HuH-7.5 (cell line): ENCODE results near the gene TIRAP.

Source experiments
- DNase-seq: peaks from one replicate; pipeline ENCODE4 v3.0.0; 2011; ENCODE audit warnings: low spot score

Gene TIRAP

DNA sequence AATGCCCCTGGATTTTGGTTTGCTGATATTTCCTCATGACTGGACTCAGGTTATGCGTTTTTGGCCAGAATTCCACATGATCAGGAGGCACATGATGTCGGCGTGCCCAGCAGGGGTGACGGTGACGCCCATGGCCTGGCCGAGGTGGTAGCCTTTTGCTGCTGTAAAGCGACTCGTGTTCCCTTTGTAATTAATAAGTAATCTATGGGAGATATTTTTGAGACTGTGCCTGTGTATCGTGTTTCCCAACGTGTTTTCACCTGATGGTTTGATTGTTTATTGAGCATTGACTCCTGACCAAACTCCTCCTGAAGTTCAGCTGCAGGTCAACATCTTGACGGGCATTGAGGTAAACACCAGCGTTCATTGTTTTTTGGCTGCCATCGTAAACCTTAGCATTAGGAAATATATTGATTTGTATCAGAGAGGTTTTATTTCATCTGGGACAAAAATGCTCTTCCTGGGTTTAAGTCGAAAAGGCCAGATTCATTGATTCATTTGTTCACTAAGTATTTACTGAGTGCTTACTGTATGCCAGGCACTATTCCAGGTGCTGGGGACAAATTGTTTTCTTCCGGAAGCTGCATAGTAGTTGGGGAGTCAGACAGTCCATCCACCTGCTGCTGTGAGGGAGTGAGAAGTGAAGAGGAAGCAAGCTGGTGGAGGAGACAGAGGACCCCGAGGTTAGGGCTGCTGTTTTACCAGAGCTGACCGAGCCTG, 44.5 kb downstream of the TIRAP start:
- DNase-seq, result no peak

DNA sequence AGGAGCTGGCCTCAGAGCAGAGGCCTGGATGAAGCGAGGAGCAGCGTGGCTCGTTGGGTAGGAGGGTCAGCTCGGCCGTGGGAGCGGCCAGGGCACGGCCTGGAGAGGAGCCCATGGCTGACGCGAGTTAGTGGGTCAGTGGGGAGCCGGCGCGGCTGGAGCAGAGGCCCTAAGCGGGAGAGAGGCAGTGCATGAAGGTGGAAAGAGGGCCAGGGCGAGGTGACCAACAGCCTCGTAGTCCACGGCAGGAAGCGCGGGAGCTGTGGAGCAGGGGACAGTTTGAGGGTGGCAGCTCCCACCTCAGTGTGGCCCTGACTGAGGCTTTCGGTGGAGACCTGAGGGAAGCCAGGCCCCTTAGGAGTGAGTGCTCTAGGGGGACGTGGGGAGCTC, 45.1 kb downstream of the TIRAP start:
- no peak for DNase-seq

DNA sequence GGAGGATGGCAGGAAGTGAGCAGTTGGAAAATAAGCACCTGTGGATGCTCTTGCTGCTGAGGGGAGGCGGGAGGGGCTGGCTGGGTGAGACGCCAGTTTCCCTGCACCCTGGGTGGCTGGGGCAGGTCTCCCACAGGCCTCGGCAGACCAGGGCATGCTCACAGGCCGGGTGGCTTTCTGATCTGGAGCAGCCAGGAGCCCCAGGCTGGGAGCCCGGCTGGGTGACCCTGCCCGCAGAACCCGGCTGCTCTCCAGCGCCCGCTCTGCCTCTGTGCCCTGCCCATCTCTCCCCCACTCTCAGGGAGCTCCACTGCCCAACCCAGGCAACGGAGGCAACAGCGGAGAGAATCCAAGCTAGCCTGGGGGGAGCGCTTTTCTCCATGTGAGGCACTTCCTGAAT, 45.6 kb downstream of the TIRAP start:
- DNase-seq, result no peak

- no peak for DNase-seq
These were observed 46.2 kb downstream of the TIRAP start for GRCh38 chr11:126328938-126329643.

GRCh38 chr11:126329644-126330211, 46.8 kb downstream of the TIRAP start:
- DNase-seq, result no peak

GRCh38 chr11:126331286-126331685, 48.4 kb downstream of the TIRAP start:
- no peak for DNase-seq

DNA sequence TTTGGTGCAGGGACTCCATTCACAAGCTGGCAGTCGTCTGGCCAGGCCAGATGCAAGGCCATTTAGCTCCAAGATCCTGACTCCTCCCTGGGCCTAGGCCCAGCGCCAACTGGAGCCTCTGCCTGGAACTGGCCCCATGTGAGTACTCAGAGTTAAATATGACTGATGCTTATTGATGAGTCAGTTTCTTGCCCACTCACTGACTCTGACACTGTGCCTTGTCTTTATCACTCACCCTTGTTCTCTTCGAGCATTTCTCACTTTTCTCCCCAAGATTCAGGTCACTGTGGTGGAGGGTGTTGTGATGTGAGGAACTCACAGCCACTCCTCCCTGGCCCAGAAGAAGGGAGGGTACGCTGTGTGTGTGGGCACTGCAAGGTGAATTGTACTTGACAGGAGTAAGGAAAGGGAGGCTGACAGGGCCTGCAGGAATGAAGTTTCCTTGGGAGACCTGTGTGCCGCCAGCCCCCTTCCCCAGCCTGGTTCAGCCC, 49.4 kb downstream of the TIRAP start:
- no peak for DNase-seq

DNA sequence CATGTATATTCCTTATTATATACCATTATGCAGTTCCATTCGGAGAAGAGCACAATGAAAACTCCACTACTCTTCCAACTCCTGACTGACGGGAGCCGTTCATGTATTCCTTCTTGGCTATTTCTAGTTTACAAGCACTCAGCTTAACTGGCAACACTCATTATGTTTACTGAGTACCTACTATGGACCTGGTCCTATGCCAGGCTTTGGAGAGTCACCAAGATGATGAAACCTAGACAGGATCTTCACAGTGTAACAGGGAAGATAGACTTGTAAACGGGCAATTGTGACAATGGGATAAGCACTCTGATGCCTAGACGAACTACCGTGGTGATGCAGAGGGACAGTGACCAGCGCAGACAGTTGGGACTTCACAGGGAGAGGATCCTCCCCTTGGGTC, 50.2 kb downstream of the TIRAP start:
- no peak for DNase-seq

DNA sequence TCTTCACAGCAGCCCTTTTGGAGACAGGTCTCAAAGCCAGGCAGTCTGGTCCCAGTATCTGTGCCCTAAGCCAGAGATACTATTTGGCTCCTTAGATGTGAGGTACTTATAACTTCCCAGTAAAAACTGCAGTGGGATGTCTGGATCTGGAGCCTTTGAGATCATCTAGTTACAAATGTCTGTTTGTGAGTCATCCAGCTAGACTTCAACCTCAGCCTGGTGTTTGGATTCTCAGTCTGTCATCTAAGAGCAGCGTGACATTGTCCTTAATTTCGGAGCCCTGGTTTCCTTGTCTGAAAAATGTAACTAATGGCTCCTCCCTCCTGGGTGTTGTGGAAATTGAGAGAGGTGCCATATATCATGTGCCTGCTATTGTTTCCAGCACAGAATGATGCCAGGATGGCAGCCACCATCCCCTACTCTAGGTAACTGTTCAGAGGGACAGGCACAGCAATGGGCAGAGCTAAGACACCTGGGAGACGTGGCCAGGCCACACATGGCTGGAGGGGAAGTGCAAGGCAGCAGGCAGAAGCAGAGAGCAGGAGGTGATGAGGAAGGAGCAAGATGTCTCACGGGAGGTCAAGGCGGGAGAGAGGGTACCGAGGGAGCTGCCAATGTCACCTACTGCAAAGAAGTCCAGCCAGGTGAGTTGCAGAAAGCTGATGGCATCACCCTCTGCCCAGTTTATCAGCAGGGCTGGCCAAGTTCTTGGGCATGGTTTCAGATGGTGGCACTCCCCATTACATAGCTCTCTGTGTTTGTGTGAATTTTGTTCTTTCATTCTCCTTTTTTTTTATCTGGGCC, 52.0 kb downstream of the TIRAP start:
- DNase-seq, result no peak

DNA sequence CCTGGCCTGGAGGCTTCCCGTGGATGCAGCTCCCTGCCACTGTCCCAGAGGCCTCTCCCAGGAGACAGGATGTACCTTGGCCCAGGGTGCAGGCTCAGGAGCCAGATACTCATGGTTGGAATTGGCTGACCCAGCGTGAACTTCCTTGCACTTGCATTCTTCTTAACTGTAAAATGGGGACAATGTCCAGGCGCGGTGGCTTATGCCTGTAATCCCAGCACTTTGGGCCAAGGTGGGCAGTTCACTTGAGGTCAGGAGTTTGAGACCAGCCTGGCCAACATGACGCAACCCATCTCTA, 52.5 kb downstream of the TIRAP start:
- no peak for DNase-seq

- no peak for DNase-seq
These were observed 53.2 kb downstream of the TIRAP start for GRCh38 chr11:126336138-126336541.

GRCh38 chr11:126336671-126337101, 53.8 kb downstream of the TIRAP start:
- no peak for DNase-seq

DNA sequence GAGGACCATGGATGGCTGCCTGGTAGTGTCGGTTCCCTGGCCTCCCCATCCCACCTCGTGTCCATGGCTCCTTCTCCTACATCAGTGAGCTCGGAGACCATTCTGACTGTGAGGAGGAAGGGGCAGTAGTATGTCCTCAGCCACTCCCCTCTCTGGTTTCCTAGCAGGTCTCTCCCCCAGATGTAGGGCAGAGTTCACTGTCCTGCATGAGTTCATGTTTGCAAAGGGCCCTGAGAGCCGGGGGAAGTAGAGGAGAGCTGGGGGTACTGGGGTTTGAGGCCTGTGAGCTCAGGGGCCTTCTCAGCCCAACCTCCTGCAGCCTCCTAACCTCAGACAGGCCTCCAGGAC, 54.2 kb downstream of the TIRAP start:
- DNase-seq, result no peak

- peak; percentile 43 for DNase-seq
These were observed 54.8 kb downstream of the TIRAP start for GRCh38 chr11:126337474-126338241.

DNA sequence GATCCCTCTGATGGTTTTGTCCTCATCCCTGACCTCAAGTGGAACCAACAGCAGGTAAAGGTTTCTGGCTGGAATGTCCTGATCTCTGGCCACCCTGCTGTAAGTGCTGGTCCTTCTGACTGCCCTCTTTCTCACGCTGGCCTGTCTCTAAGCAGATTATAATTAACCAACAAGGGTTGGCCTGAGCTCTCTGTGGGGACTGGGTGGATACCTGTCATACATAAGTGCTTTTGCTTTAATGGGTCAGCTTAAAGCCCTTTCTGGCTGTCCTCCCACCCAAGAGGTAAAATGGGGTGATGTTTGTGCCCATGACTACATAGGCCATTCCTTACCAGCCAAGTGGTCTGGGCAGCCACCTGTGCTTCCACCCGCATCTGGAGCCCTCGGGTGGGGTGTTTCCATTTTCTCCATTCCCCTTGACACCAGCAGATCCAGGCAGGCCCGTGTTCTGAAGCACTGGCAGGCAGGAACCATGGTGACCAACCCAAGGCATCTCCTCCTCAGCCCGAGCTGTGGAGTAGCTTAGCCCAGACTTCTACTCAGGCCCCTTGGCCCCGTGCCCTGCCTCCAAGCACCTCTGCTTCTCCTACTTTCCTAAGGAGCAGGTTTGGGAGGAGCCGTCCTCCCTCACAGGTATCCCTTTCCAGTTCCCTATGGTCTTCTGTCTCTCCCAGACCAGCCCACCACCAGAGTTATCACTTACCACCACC, 55.6 kb downstream of the TIRAP start:
- DNase-seq, result no peak

DNA sequence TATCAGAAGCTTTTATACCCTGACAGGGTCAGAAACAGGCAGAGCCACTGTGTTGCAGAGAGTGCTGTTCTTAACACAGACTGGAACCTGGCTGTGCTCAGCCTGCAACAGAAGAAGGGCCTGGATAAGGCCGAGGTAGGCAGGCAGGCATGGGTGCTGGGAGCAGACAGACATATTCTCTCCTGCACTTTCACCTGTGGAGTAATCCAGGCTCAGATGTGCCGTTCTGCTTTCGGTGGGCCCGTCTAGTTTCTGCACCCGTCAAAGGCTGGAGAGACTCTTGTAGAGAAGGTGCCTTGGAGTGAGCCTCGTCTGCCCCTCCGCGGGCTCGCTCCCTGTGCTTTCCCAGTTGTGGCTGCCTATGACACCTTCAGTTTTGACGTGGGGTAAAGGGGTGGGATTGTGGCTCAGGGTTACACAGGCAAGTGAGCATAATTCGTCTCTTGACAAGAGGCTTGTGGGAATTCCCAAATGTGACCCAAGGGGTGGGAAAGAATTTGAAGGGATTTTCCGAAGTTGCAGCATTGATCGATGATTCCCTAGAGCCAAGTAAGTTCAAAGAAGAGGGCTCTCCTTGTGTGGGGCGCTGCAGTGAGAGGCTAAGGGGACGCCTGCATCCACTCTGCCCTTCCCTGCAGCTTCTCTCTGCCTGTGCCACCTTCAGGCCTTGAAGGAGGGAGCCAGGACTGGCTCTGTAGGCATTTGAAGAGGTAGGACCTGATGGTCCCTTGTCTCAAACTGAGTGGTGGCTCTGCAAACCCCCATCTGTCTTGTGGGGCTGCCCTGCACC, 56.4 kb downstream of the TIRAP start:
- DNase-seq, result no peak

GRCh38 chr11:126339863-126340434, 57.1 kb downstream of the TIRAP start:
- no peak for DNase-seq

GRCh38 chr11:126340960-126341606, 58.2 kb downstream of the TIRAP start:
- DNase-seq, result no peak

DNA sequence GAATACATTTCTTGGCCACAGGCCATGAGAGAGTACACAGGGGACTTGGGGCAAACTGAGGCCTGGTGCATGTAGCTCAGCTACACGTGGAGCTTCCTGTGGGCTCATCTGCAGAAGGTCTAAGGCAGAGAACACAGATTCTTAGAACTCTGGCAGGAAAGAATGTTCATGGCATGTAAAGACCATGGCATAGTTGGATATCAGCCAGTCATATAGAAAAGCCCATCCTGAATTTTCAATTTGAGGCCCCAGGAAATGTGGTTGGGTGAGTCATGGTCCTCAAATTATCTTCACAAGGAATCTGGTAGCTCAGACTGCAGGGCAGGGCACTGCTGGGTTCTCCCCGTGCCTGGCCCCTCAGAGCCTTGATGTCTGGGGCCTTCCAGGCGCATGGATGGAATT, 58.9 kb downstream of the TIRAP start:
- DNase-seq, result no peak

- DNase-seq, result no peak
These were observed 60.2 kb downstream of the TIRAP start for GRCh38 chr11:126343051-126343450.
